H1 (cell line): ENCODE measurements around the gene RTL9. TPM values are rescaled to one million over a fixed set of nuclear protein-coding genes. Genes with fewer than 3 reads are reported as not detected.

Source experiments
- CTCF ChIA-PET: fragments of 300-600 bp; sonication (Branson Sonifier 250); formaldehyde crosslinking; loops from one replicate; lab custom pipeline; 2021; ENCODE audit not compliant: partially characterized antibody; lab: Charles Lee
- POLR2A ChIA-PET: fragments of 300-600 bp; sonication (Branson Sonifier 250); formaldehyde crosslinking; loops from one replicate; lab custom pipeline; 2021; ENCODE audit warnings: inconsistent platforms; ENCODE audit not compliant: partially characterized antibody; lab: Charles Lee
- DNase-seq, 2 experiments: peaks; one replicate each; pipeline versions ENCODE4 v3.0.0 to v3.0.0-alpha.2; 2010 to 2022; ENCODE audit warnings: low spot score in 2 of 2, low read depth in 1 of 2, mixed read lengths in 1 of 2
- FAIRE-seq: peaks from 2 replicates; lab custom pipeline; 2011; peaks lifted over from hg19 to GRCh38; lab: Jason Lieb, UNC
- H2AFZ ChIP-seq: 2 replicates; pipeline ENCODE4 v1.8.1; 2012; ENCODE audit warnings: low read length, inconsistent platforms
- H2AK5ac ChIP-seq: 2 replicates; pipeline ENCODE4 v1.6.1; 2013; ENCODE audit warnings: low read depth, low read length
- H2BK120ac ChIP-seq: replicated peaks from 2 replicates; pipeline ENCODE3; 2013; ENCODE audit warnings: low read depth, low read length, inconsistent platforms
- H2BK12ac ChIP-seq: 2 replicates; pipeline ENCODE4 v1.6.1; 2013; ENCODE audit warnings: low read depth, low read length
- H2BK15ac ChIP-seq: 2 replicates; pipeline ENCODE4 v1.6.1; 2013; ENCODE audit warnings: low read length
- H2BK20ac ChIP-seq: 2 replicates; pipeline ENCODE4 v1.6.1; 2013; ENCODE audit warnings: low read length
- H2BK5ac ChIP-seq: 2 replicates; pipeline ENCODE4 v1.6.1; 2013; ENCODE audit warnings: low read depth, low read length
- H3K14ac ChIP-seq: 2 replicates; pipeline ENCODE4 v1.6.1; 2013; ENCODE audit warnings: inconsistent platforms; ENCODE audit not compliant: insufficient read length
- H3K18ac ChIP-seq: 2 replicates; pipeline ENCODE4 v1.6.1; 2013; ENCODE audit warnings: low read length; ENCODE audit errors: extremely low read depth
- H3K23ac ChIP-seq: 2 replicates; pipeline ENCODE4 v1.6.1; 2013; ENCODE audit warnings: inconsistent platforms; ENCODE audit not compliant: insufficient read length
- H3K23me2 ChIP-seq: 2 replicates; pipeline ENCODE4 v1.6.1; 2013; ENCODE audit warnings: low read depth, low read length
- H3K27ac ChIP-seq: 2 replicates; pipeline ENCODE4 v1.6.1; 2011; ENCODE audit warnings: low read depth, low read length, inconsistent platforms
- H3K27me3 ChIP-seq, 4 experiments: replicated peaks in 1 of 4; 1 replicate in 1 of 4; 2 replicates in 3 of 4; pipeline versions ENCODE4 v1.6.1 to v1.8.1; 2011 to 2013; ENCODE audit warnings: low read length in 3 of 4, mild to moderate bottlenecking in 3 of 4, inconsistent platforms in 2 of 4, mixed read lengths in 2 of 4, moderate library complexity in 1 of 4; ENCODE audit not compliant: control insufficient read depth in 3 of 4, insufficient read depth in 3 of 4; ENCODE audit errors: extremely low read depth in 1 of 4
- H3K36me3 ChIP-seq, 4 experiments: 2 replicates each; pipeline versions ENCODE4 v1.6.1 to v1.8.1; 2011 to 2013; ENCODE audit warnings: mild to moderate bottlenecking in 4 of 4, low read length in 3 of 4, moderate library complexity in 2 of 4, control low read depth in 1 of 4, inconsistent platforms in 1 of 4; ENCODE audit not compliant: insufficient read depth in 4 of 4, control insufficient read depth in 2 of 4
- H3K4ac ChIP-seq: replicated peaks from 2 replicates; pipeline ENCODE3; 2013; ENCODE audit warnings: low read length, low read depth, mixed read lengths, inconsistent platforms; ENCODE audit not compliant: insufficient read length
- H3K4me1 ChIP-seq, 4 experiments: replicated peaks in 1 of 4; 1 replicate in 1 of 4; 2 replicates in 3 of 4; pipeline versions ENCODE4 v1.6.1 to v1.8.1; 2011 to 2013; ENCODE audit warnings: low read length in 3 of 4, inconsistent platforms in 2 of 4, mixed read lengths in 1 of 4; ENCODE audit not compliant: insufficient read depth in 4 of 4, control insufficient read depth in 3 of 4
- H3K4me2 ChIP-seq, 2 experiments: 2 replicates each; pipeline versions ENCODE4 v1.6.1 to v1.8.1; 2011 to 2013; ENCODE audit warnings: low read depth in 2 of 2, low read length in 2 of 2, control low read depth in 1 of 2, inconsistent platforms in 1 of 2, mild to moderate bottlenecking in 1 of 2; ENCODE audit not compliant: insufficient read depth in 1 of 2
- H3K4me3 ChIP-seq, 4 experiments: fragments of 200-600, 300-600 bp in 1 of 4; sonication (generic), shearing (Covaris generic), sonication (Bioruptor Twin) in 1 of 4; 2 replicates each; pipeline versions ENCODE4 v1.5.1 to v1.8.1; 2011 to 2016; ENCODE audit warnings: low read length in 4 of 4, low read depth in 3 of 4, control low read depth in 2 of 4, inconsistent platforms in 2 of 4, mild to moderate bottlenecking in 2 of 4, mixed read lengths in 1 of 4, moderate library complexity in 1 of 4; ENCODE audit not compliant: insufficient read depth in 2 of 4; ENCODE audit errors: extremely low read depth in 1 of 4
- H3K56ac ChIP-seq: replicated peaks from 2 replicates; pipeline ENCODE3; 2013; ENCODE audit warnings: low read depth, mild to moderate bottlenecking, mixed read lengths, low read length, inconsistent platforms; ENCODE audit not compliant: insufficient read length
- H3K79me1 ChIP-seq: 2 replicates; pipeline ENCODE4 v1.6.1; 2013; ENCODE audit warnings: low read depth, low read length, control low read depth
- H3K79me2 ChIP-seq, 2 experiments: 2 replicates each; pipeline versions ENCODE4 v1.6.1 to v1.8.1; 2012 to 2013; ENCODE audit warnings: low read length in 2 of 2, mild to moderate bottlenecking in 2 of 2, inconsistent platforms in 1 of 2; ENCODE audit not compliant: insufficient read depth in 2 of 2, control insufficient read depth in 1 of 2
- H3K9ac ChIP-seq, 4 experiments: replicated peaks in 1 of 4; 1 replicate in 1 of 4; 2 replicates in 3 of 4; pipeline versions ENCODE4 v1.6.1 to v1.8.1; 2011 to 2013; ENCODE audit warnings: low read depth in 3 of 4, low read length in 3 of 4, control low read depth in 2 of 4, mild to moderate bottlenecking in 2 of 4, moderate library complexity in 2 of 4, inconsistent platforms in 1 of 4; ENCODE audit errors: extremely low read depth in 1 of 4
- H3K9me3 ChIP-seq, 2 experiments: 2 replicates each; pipeline versions ENCODE4 v1.6.1 to v1.8.1; 2012 to 2013; ENCODE audit warnings: mild to moderate bottlenecking in 2 of 2, moderate library complexity in 2 of 2, control low read depth in 1 of 2, inconsistent platforms in 1 of 2, low read depth in 1 of 2, low read length in 1 of 2, mixed read lengths in 1 of 2; ENCODE audit not compliant: insufficient read depth in 2 of 2
- H4K20me1 ChIP-seq, 2 experiments: replicated peaks in 1 of 2; 2 replicates each; pipeline versions ENCODE3 to v1.8.1; 2011 to 2013; ENCODE audit warnings: inconsistent platforms in 2 of 2, low read length in 2 of 2, mild to moderate bottlenecking in 1 of 2; ENCODE audit not compliant: insufficient read depth in 2 of 2, control insufficient read depth in 1 of 2
- H4K5ac ChIP-seq: 2 replicates; pipeline ENCODE4 v1.6.1; 2013; ENCODE audit warnings: low read length, low read depth, mixed read lengths, inconsistent platforms; ENCODE audit not compliant: insufficient read length
- H4K8ac ChIP-seq: 2 replicates; pipeline ENCODE4 v1.8.0; 2013; ENCODE audit warnings: mild to moderate bottlenecking, moderate library complexity, low read length, inconsistent platforms; ENCODE audit not compliant: insufficient read depth; ENCODE audit errors: extremely low read depth
- H4K91ac ChIP-seq: replicated peaks from 2 replicates; pipeline ENCODE3; 2013; ENCODE audit warnings: low read length, mixed read lengths, inconsistent platforms; ENCODE audit not compliant: insufficient read length
- ASH2L ChIP-seq: fragments of 200-600, 300-600 bp; sonication (generic); IDR thresholded peaks from one replicate; pipeline ENCODE4 v1.7.1; 2017; ENCODE audit warnings: low read length
- BCL11A ChIP-seq, 2 experiments: IDR thresholded peaks; one replicate each; pipeline ENCODE4 v1.6.1; 2011; ENCODE audit warnings: low read depth in 2 of 2, low read length in 2 of 2, mild to moderate bottlenecking in 2 of 2
- EGR1 ChIP-seq: IDR thresholded peaks from 2 replicates; pipeline ENCODE4 v1.6.1; 2011; ENCODE audit warnings: low read depth, low read length, borderline replicate concordance
- EP300 ChIP-seq, 2 experiments: IDR thresholded peaks; 1 replicate in 1 of 2; 2 replicates in 1 of 2; pipeline ENCODE4 v1.6.1; 2011 to 2012; ENCODE audit warnings: low read depth in 2 of 2, low read length in 2 of 2, mild to moderate bottlenecking in 2 of 2, borderline replicate concordance in 1 of 2, inconsistent platforms in 1 of 2, moderate library complexity in 1 of 2
- HDAC6 ChIP-seq: IDR thresholded peaks from one replicate; pipeline ENCODE4 v1.7.1; 2012; ENCODE audit warnings: low read depth, mild to moderate bottlenecking, inconsistent platforms, low read length, moderate library complexity
- KDM4A ChIP-seq: IDR thresholded peaks from one replicate; pipeline ENCODE4 v1.7.1; 2012; ENCODE audit warnings: low read depth, mild to moderate bottlenecking, moderate library complexity, low read length, inconsistent platforms; ENCODE audit not compliant: severe bottlenecking
- PHF8 ChIP-seq: fragments of 200-600 bp; sonication (generic); conservative IDR thresholded peaks from 2 replicates; pipeline ENCODE4 v1.7.1; 2012; ENCODE audit warnings: low read depth, mild to moderate bottlenecking, inconsistent platforms, low read length, moderate library complexity
- RXRA ChIP-seq: IDR thresholded peaks from 2 replicates; pipeline ENCODE4 v1.6.1; 2011; ENCODE audit warnings: low read depth, mild to moderate bottlenecking, low read length, moderate library complexity; ENCODE audit not compliant: insufficient read depth
- SIN3A ChIP-seq, 2 experiments: IDR thresholded peaks in 1 of 2; conservative IDR thresholded peaks in 1 of 2; 2 replicates each; pipeline ENCODE4 v1.6.1; 2011 to 2012; ENCODE audit warnings: low read length in 2 of 2, improper control_type of control experiment in 1 of 2, low read depth in 1 of 2, mild to moderate bottlenecking in 1 of 2
- SP2 ChIP-seq: IDR thresholded peaks from 2 replicates; pipeline ENCODE4 v1.6.1; 2012; ENCODE audit warnings: mild to moderate bottlenecking, low read length, inconsistent platforms
- SRF ChIP-seq: IDR thresholded peaks from 2 replicates; pipeline ENCODE4 v1.6.1; 2011; ENCODE audit warnings: mild to moderate bottlenecking, low read depth, low read length, moderate library complexity
- SUZ12 ChIP-seq: fragments of 200-600 bp; sonication (generic); IDR thresholded peaks from 2 replicates; pipeline ENCODE4 v1.6.1; 2012; ENCODE audit warnings: mild to moderate bottlenecking, inconsistent platforms, low read length, moderate library complexity, mixed read lengths
- TAF7 ChIP-seq: optimal IDR thresholded peaks from 2 replicates; pipeline ENCODE3; 2011; ENCODE audit warnings: low read depth, mild to moderate bottlenecking, inconsistent platforms, low read length, moderate library complexity, borderline replicate concordance
- polyA plus RNA-seq, 7 experiments: library from polyadenylated mRNA; depleted of rRNA in 3 of 7; stranded (reverse) in 5 of 7; unstranded in 2 of 7; fragments of >200 nt in 5 of 7; fragments of 200-250 nt in 2 of 7; gene quantifications; 1 replicate in 5 of 7; 2 replicates in 1 of 7; 4 replicates in 1 of 7; pipeline versions ENCODE4 v1.2.1 to v1.2.3, GENCODE V29; 2011 to 2013; ENCODE audit warnings: missing spikeins in 2 of 7, mixed read lengths in 2 of 7
- total RNA-seq: library from RNA; stranded (reverse); fragmentation: NEBNext Ultra II Directional; extraction: Animal tissue kit (Norgen Biotek cat#: 25700); gene quantifications from 2 replicates; pipeline ENCODE4 v1.2.1, GENCODE V29; 2021

The RTL9 gene
- total and polyA plus RNA-seq, 2 of the 8 experiments (the other 6 are each of a cell fraction or from before 2014, with no cell fraction given): 0.09 to 0.20 TPM

- TF ChIP-seq SIN3A (conservative IDR thresholded peaks at IDR 0.05 in 1 of 2, IDR thresholded peaks at IDR 0.05 in 1 of 2; ENCODE audit: low read depth in 1 of 2, low read length in 2 of 2): no peak
These were observed 30.9 kb downstream of the RTL9 start (continued) for GRCh38 chrX:110389570-110389969.

GRCh38 chrX:110391086-110391485 lies 32.4 kb downstream of the RTL9 start:
- no peak overlapping the region for H2BK15ac ChIP-seq
- no peaks in the 10 kb centered on the region for H3K79me1 ChIP-seq
- H4K8ac ChIP-seq: no peak overlapping the region
- ChIA-PET CTCF (interaction anchor here (0.7 to 1.7 kb wide), 4 partner anchors 12 to 222 kb away, joined by 3 to 6 read pairs (median 3); no protein-coding TSS in a partner anchor), POLR2A (no interaction called here)
- no peak overlapping the region for H3K18ac ChIP-seq
- TF ChIP-seq EP300 (IDR thresholded peaks at IDR 0.05; ENCODE audit: borderline replicate concordance in 1 of 2, low read depth in 2 of 2, low read length in 2 of 2) (no peak), EGR1 (no peak), SRF (no peak), PHF8 (no peak), SP2 (no peak), RXRA (no peak), ASH2L (no peak), TAF7 (no peak), HDAC6 (no peak), BCL11A (IDR thresholded peaks at IDR 0.05; ENCODE audit: low read depth in 2 of 2, low read length in 2 of 2) (no peak), SUZ12 (no peak), KDM4A (no peak)
- no peak overlapping the region for H2BK12ac ChIP-seq
- H3K79me2 ChIP-seq: no peaks in the 10 kb centered on the region
- no peak overlapping the region for H2AK5ac ChIP-seq
- H3K4me3 ChIP-seq: no peak overlapping the region
- no peak overlapping the region for H2BK20ac ChIP-seq
- H3K14ac ChIP-seq: no peak overlapping the region
- H4K91ac ChIP-seq: no peak overlapping the region
- H3K4me2 ChIP-seq: no peak overlapping the region
- no peak overlapping the region for H2BK120ac ChIP-seq
- no peaks in the 10 kb centered on the region for H3K4me1 ChIP-seq
- H3K9me3 ChIP-seq: no peaks in the 10 kb centered on the region
- no peak overlapping the region for H3K9ac ChIP-seq
- no peaks in the 10 kb centered on the region for H3K27me3 ChIP-seq
- H3K4ac ChIP-seq: no peak overlapping the region
- no peak overlapping the region for H3K56ac ChIP-seq
- DNase-seq: no peak
- no peak overlapping the region for H2BK5ac ChIP-seq
- no peak overlapping the region for H3K27ac ChIP-seq
- no peaks in the 10 kb centered on the region for H3K36me3 ChIP-seq
- no peak overlapping the region for H3K23ac ChIP-seq
- H4K20me1 ChIP-seq: no peaks in the 10 kb centered on the region
- FAIRE-seq: no peak
- no peaks in the 10 kb centered on the region for H3K23me2 ChIP-seq
- no peak overlapping the region for H4K5ac ChIP-seq
- no peak overlapping the region for H2AFZ ChIP-seq
